Measurements from ENCODE around the gene PPP1CB.

PPP1CB gene

DNA sequence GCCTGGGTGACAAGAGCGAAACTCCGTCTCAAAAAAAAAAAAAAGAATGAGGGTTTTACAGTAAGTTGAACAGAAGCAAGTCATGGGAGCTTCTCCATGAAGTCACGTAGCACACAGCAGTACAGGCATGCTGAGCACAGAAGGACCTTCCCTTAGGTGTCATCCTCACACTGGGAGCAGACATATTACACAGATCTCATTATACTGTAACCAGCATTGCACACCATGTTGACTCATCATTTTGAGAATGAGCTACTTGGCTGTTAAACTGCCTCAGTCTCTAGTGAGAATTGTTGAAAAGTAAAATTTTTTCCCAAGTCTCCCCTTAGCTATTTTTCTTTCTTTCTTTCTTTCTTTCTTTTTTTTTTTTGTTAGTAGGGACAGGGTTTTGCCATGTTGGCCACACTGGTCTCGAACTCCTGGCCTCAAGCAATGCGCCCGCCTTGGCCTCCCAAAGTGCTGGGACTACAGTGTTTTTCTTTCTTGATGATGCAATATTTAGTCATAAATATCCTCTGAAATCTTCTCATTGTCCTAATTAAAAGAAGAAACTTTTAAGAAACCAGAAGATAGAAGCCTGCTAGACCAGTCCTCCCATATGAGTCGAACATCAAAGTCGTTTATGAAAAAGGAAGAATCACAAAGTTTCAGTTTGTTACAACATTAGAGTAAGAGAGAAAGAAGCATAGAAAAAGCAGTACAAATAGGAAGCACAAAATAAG, 37.9 kb upstream of the PPP1CB start:
- Histone ChIP-seq H3K4me2 (ENCODE audit: insufficient read depth, low read length, poor library complexity, severe bottlenecking) (no peak overlapping the region), H3K4ac (ENCODE audit: low read length) (no peak overlapping the region), H4K8ac (ENCODE audit: low read depth, low read length) (no peak overlapping the region), H3K14ac (ENCODE audit: low read length) (no peak overlapping the region), H3K9ac (ENCODE audit: low read depth, low read length, poor library complexity) (no peak overlapping the region), H2AK5ac (ENCODE audit: low read depth, low read length) (no peak overlapping the region), H3K27me3 (ENCODE audit: control insufficient read depth in 3 of 3, insufficient read depth in 3 of 3, low read depth in 1 of 3, low read length in 3 of 3) (no peaks in the 10 kb centered on the region), H3K23ac (ENCODE audit: low read depth, low read length, poor library complexity) (no peak overlapping the region), H3K36me3 (replicated peaks in 1 of 2; ENCODE audit: control insufficient read depth in 2 of 2, insufficient read depth in 2 of 2, low read length in 2 of 2) (no peaks in the 10 kb centered on the region), H3K27ac (replicated peaks; ENCODE audit: low read length) (no peak overlapping the region), H3K79me1 (ENCODE audit: low read depth, low read length) (no peaks in the 10 kb centered on the region), H4K91ac (ENCODE audit: low read depth, low read length, poor library complexity) (no peak overlapping the region), H2BK12ac (ENCODE audit: low read length) (no peak overlapping the region), H2BK5ac (ENCODE audit: low read length) (no peak overlapping the region), H2BK15ac (ENCODE audit: low read length) (no peak overlapping the region), H3K4me1 (ENCODE audit: control insufficient read depth in 2 of 2, insufficient read depth in 1 of 2, low read depth in 1 of 2, low read length in 2 of 2) (peaks cover 6 to 13% of the 10 kb centered on the region in 2 donors), H2BK120ac (ENCODE audit: low read depth, low read length) (no peak overlapping the region), H3K4me3 (ENCODE audit: low read length in 2 of 2) (no peak overlapping the region), H2AFZ (ENCODE audit: low read length) (no peak overlapping the region), H3K18ac (ENCODE audit: low read length) (no peak overlapping the region), H3K9me3 (replicated peaks in 1 of 2; ENCODE audit: control insufficient read depth in 2 of 2, insufficient read depth in 1 of 2, low read depth in 1 of 2, low read length in 2 of 2) (no peaks in the 10 kb centered on the region)
- no CpG with 5 or more reads among the region's 8 CpGs for WGBS, 2 donors (ENCODE audit: extremely low coverage in 2 of 2, insufficient read length in 2 of 2, insufficient replicate concordance in 1 of 2)
- no peak for DNase-seq (ENCODE audit: low spot score)

DNA sequence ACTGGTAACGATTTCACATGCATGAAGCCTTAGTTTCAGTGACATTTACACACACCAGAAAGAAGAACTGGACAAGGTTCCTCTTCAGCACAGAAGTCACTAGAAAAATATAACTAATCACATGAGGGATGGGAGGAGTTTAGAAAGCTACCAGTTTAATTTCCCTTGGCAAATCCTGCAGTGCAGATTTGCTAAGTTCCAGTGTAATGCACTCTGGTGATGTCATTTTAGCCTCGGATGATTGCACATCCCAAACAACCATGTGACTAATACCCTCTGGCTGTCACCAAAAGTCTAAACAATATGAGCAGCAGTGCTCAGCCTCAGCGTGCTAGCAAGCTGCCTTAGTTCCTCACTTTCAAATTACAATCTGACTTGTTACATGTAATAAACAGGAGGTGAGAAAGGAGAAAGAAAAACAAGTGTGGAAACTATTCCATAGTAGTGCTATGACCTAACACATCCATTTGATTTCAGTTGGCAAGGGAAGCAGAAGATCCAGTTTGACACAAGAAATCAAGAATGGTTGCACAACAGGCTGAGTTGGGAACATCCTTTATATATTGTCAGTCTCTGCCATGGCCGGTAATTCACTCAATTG, 35.3 kb upstream of the PPP1CB start:
- no peak for DNase-seq (ENCODE audit: low spot score)
- Histone ChIP-seq H4K91ac (ENCODE audit: low read depth, low read length, poor library complexity) (no peak overlapping the region), H3K9ac (ENCODE audit: low read depth, low read length, poor library complexity) (no peak overlapping the region), H2BK120ac (ENCODE audit: low read depth, low read length) (no peak overlapping the region), H2AFZ (ENCODE audit: low read length) (peak overlapping the region; percentile 70), H3K4ac (ENCODE audit: low read length) (no peak overlapping the region), H3K4me2 (ENCODE audit: insufficient read depth, low read length, poor library complexity, severe bottlenecking) (no peak overlapping the region), H2BK15ac (ENCODE audit: low read length) (no peak overlapping the region), H3K4me3 (ENCODE audit: low read length in 2 of 2) (no peak overlapping the region), H3K18ac (ENCODE audit: low read length) (no peak overlapping the region), H4K8ac (ENCODE audit: low read depth, low read length) (no peak overlapping the region), H3K14ac (ENCODE audit: low read length) (no peak overlapping the region), H3K27ac (replicated peaks; ENCODE audit: low read length) (no peak overlapping the region), H2BK5ac (ENCODE audit: low read length) (no peak overlapping the region), H3K9me3 (replicated peaks in 1 of 2; ENCODE audit: control insufficient read depth in 2 of 2, insufficient read depth in 1 of 2, low read depth in 1 of 2, low read length in 2 of 2) (peaks cover 0 to 1% of the 10 kb centered on the region in 2 donors), H2BK12ac (ENCODE audit: low read length) (no peak overlapping the region), H2AK5ac (ENCODE audit: low read depth, low read length) (no peak overlapping the region), H3K23ac (ENCODE audit: low read depth, low read length, poor library complexity) (no peak overlapping the region), H3K27me3 (ENCODE audit: control insufficient read depth in 3 of 3, insufficient read depth in 3 of 3, low read depth in 1 of 3, low read length in 3 of 3) (no peaks in the 10 kb centered on the region), H3K36me3 (replicated peaks in 1 of 2; ENCODE audit: control insufficient read depth in 2 of 2, insufficient read depth in 2 of 2, low read length in 2 of 2) (no peaks in the 10 kb centered on the region), H3K4me1 (ENCODE audit: control insufficient read depth in 2 of 2, insufficient read depth in 1 of 2, low read depth in 1 of 2, low read length in 2 of 2) (peaks cover 6 to 13% of the 10 kb centered on the region in 2 donors), H3K79me1 (ENCODE audit: low read depth, low read length) (no peaks in the 10 kb centered on the region)
- WGBS, 2 donors (ENCODE audit: extremely low coverage in 2 of 2, insufficient read length in 2 of 2, insufficient replicate concordance in 1 of 2) = no CpG with 5 or more reads among the region's 4 CpGs

DNA sequence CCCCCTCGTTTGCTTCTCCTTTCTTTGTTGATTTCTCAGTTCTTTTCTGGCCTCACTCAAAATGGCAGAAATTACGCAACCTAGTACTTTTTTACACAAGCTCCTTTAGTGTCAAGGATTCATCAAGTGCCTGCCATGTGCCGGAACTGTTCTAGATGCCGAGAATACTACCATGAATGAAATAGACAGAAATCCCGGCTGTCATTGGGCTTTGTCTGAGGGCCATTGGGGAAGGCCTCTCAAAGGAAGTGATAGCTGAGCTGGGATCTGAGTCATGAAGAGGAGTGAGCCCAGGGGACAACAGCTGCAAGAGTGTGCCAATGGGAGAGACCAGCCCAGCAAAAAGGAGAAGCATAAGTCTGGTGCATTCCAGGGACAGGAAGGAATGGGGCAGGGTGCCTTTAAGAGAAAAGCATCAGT, 34.3 kb upstream of the PPP1CB start:
- no peak overlapping the region for H2BK5ac ChIP-seq (ENCODE audit: low read length)
- H4K8ac ChIP-seq (ENCODE audit: low read depth, low read length) = no peak overlapping the region
- H2AFZ ChIP-seq (ENCODE audit: low read length) = peak overlapping the region; percentile 74
- H2AK5ac ChIP-seq (ENCODE audit: low read depth, low read length) = no peak overlapping the region
- H4K91ac ChIP-seq (ENCODE audit: low read depth, low read length, poor library complexity) = no peak overlapping the region
- H3K23ac ChIP-seq (ENCODE audit: low read depth, low read length, poor library complexity) = no peak overlapping the region
- DNase-seq (ENCODE audit: low spot score) = no peak
- H3K4me3 ChIP-seq (ENCODE audit: low read length in 2 of 2) = no peak overlapping the region
- H3K27ac ChIP-seq (replicated peaks; ENCODE audit: low read length) = no peak overlapping the region
- no peaks in the 10 kb centered on the region for H3K79me1 ChIP-seq (ENCODE audit: low read depth, low read length)
- peaks cover 6 to 13% of the 10 kb centered on the region in 2 donors for H3K4me1 ChIP-seq (ENCODE audit: control insufficient read depth in 2 of 2, insufficient read depth in 1 of 2, low read depth in 1 of 2, low read length in 2 of 2)
- no peak overlapping the region for H2BK12ac ChIP-seq (ENCODE audit: low read length)
- no peak overlapping the region for H2BK15ac ChIP-seq (ENCODE audit: low read length)
- H3K4ac ChIP-seq (ENCODE audit: low read length) = no peak overlapping the region
- no CpG with 5 or more reads among the region's 5 CpGs for WGBS, 2 donors (ENCODE audit: extremely low coverage in 2 of 2, insufficient read length in 2 of 2, insufficient replicate concordance in 1 of 2)
- H3K27me3 ChIP-seq (ENCODE audit: control insufficient read depth in 3 of 3, insufficient read depth in 3 of 3, low read depth in 1 of 3, low read length in 3 of 3) = no peaks in the 10 kb centered on the region
- no peak overlapping the region for H3K4me2 ChIP-seq (ENCODE audit: insufficient read depth, low read length, poor library complexity, severe bottlenecking)
- no peaks in the 10 kb centered on the region for H3K36me3 ChIP-seq (replicated peaks in 1 of 2; ENCODE audit: control insufficient read depth in 2 of 2, insufficient read depth in 2 of 2, low read length in 2 of 2)
- H3K9me3 ChIP-seq (replicated peaks in 1 of 2; ENCODE audit: control insufficient read depth in 2 of 2, insufficient read depth in 1 of 2, low read depth in 1 of 2, low read length in 2 of 2) = peaks cover 0 to 1% of the 10 kb centered on the region in 2 donors
- H3K14ac ChIP-seq (ENCODE audit: low read length) = no peak overlapping the region
- H3K9ac ChIP-seq (ENCODE audit: low read depth, low read length, poor library complexity) = no peak overlapping the region
- H3K18ac ChIP-seq (ENCODE audit: low read length) = no peak overlapping the region
- no peak overlapping the region for H2BK120ac ChIP-seq (ENCODE audit: low read depth, low read length)

DNA sequence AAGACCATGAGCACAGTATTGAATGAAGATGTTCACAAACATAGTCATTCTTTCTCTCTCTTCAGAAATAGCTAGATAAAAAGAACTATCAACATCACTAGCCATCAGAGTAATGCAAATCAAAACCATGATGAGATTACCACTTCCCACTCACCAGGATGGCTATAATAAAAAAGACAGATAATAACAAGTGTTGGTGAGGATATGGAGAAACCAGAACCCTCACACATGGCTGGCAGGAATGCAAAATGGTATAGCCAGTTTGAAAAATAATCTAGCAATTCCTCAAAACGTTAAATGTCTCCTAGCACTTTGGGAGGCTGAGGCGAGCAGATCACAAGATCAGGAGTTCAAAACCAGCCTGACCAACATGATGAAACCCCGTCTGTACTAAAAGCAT, 31.3 kb upstream of the PPP1CB start:
- no peak overlapping the region for H3K18ac ChIP-seq (ENCODE audit: low read length)
- no peak overlapping the region for H3K14ac ChIP-seq (ENCODE audit: low read length)

More for the DNA sequence above, 31.3 kb upstream of the PPP1CB start:
- Histone ChIP-seq H3K9me3 (replicated peaks in 1 of 2; ENCODE audit: control insufficient read depth in 2 of 2, insufficient read depth in 1 of 2, low read depth in 1 of 2, low read length in 2 of 2) (peaks cover 0 to 1% of the 10 kb centered on the region in 2 donors), H3K4me2 (ENCODE audit: insufficient read depth, low read length, poor library complexity, severe bottlenecking) (no peak overlapping the region), H3K36me3 (replicated peaks in 1 of 2; ENCODE audit: control insufficient read depth in 2 of 2, insufficient read depth in 2 of 2, low read length in 2 of 2) (no peaks in the 10 kb centered on the region), H3K4me1 (ENCODE audit: control insufficient read depth in 2 of 2, insufficient read depth in 1 of 2, low read depth in 1 of 2, low read length in 2 of 2) (peaks cover 6 to 21% of the 10 kb centered on the region in 2 donors), H2BK12ac (ENCODE audit: low read length) (no peak overlapping the region), H3K27ac (replicated peaks; ENCODE audit: low read length) (no peak overlapping the region), H3K27me3 (ENCODE audit: control insufficient read depth in 3 of 3, insufficient read depth in 3 of 3, low read depth in 1 of 3, low read length in 3 of 3) (no peaks in the 10 kb centered on the region), H3K9ac (ENCODE audit: low read depth, low read length, poor library complexity) (no peak overlapping the region), H3K79me1 (ENCODE audit: low read depth, low read length) (no peaks in the 10 kb centered on the region), H4K8ac (ENCODE audit: low read depth, low read length) (no peak overlapping the region), H2AFZ (ENCODE audit: low read length) (no peak overlapping the region), H3K4ac (ENCODE audit: low read length) (no peak overlapping the region), H2BK5ac (ENCODE audit: low read length) (no peak overlapping the region), H2BK120ac (ENCODE audit: low read depth, low read length) (no peak overlapping the region), H2AK5ac (ENCODE audit: low read depth, low read length) (no peak overlapping the region), H3K23ac (ENCODE audit: low read depth, low read length, poor library complexity) (no peak overlapping the region), H4K91ac (ENCODE audit: low read depth, low read length, poor library complexity) (no peak overlapping the region), H2BK15ac (ENCODE audit: low read length) (no peak overlapping the region), H3K4me3 (ENCODE audit: low read length in 2 of 2) (no peak overlapping the region)
- WGBS, 2 donors (ENCODE audit: extremely low coverage in 2 of 2, insufficient read length in 2 of 2, insufficient replicate concordance in 1 of 2) = no CpG with 5 or more reads among the region's 3 CpGs
- DNase-seq (ENCODE audit: low spot score) = no peak
